ENCODE measurements around the gene ADARB2.

ADARB2 gene

GRCh38 chr10:1369665-1370064 lies 367.7 kb downstream of the ADARB2 start:
- no peak for DNase-seq (ENCODE audit: low read depth in 2 of 2)

GRCh38 chr10:1369197-1369596 lies 368.1 kb downstream of the ADARB2 start:
- DNase-seq (ENCODE audit: low read depth in 2 of 2), result no peak

- DNase-seq (ENCODE audit: low read depth in 2 of 2), result no peak
These were observed 368.5 kb downstream of the ADARB2 start for GRCh38 chr10:1368842-1369171.

- DNase-seq (ENCODE audit: low read depth in 2 of 2), result no peak
These were observed 369.1 kb downstream of the ADARB2 start for GRCh38 chr10:1367938-1368841.

GRCh38 chr10:1366811-1367425 lies 370.4 kb downstream of the ADARB2 start:
- no peak for DNase-seq (ENCODE audit: low read depth in 2 of 2)

- no peak for DNase-seq (ENCODE audit: low read depth in 2 of 2)
These were observed 371.0 kb downstream of the ADARB2 start for GRCh38 chr10:1366322-1366691.

- no peak for DNase-seq (ENCODE audit: low read depth in 2 of 2)
These were observed 371.6 kb downstream of the ADARB2 start for GRCh38 chr10:1365540-1366321.

- no peak for DNase-seq (ENCODE audit: low read depth in 2 of 2)
These were observed 373.0 kb downstream of the ADARB2 start for GRCh38 chr10:1364151-1364910.

GRCh38 chr10:1363446-1364121 lies 373.7 kb downstream of the ADARB2 start:
- no peak for DNase-seq (ENCODE audit: low read depth in 2 of 2)

GRCh38 chr10:1362589-1363445 lies 374.5 kb downstream of the ADARB2 start:
- DNase-seq (ENCODE audit: low read depth in 2 of 2), result no peak

- no peak for DNase-seq (ENCODE audit: low read depth in 2 of 2)
These were observed 375.8 kb downstream of the ADARB2 start for GRCh38 chr10:1361411-1362105.

GRCh38 chr10:1360558-1361164 lies 376.7 kb downstream of the ADARB2 start:
- no peak for DNase-seq (ENCODE audit: low read depth in 2 of 2)

- DNase-seq (ENCODE audit: low read depth in 2 of 2), result no peak
These were observed 377.2 kb downstream of the ADARB2 start for GRCh38 chr10:1360011-1360557.

GRCh38 chr10:1359626-1359955 lies 377.7 kb downstream of the ADARB2 start:
- no peak for DNase-seq (ENCODE audit: low read depth in 2 of 2)

- no peak for DNase-seq (ENCODE audit: low read depth in 2 of 2)
These were observed 378.3 kb downstream of the ADARB2 start for GRCh38 chr10:1358860-1359625.

- no peak for DNase-seq (ENCODE audit: low read depth in 2 of 2)
These were observed 379.2 kb downstream of the ADARB2 start for GRCh38 chr10:1358147-1358546.

GRCh38 chr10:1356349-1356748 lies 381.0 kb downstream of the ADARB2 start:
- DNase-seq (ENCODE audit: low read depth in 2 of 2), result no peak
